Natural killer cell (primary cell): ENCODE measurements around the gene ATP8B4. TPM values are rescaled to one million over a fixed set of nuclear protein-coding genes. Genes with fewer than 3 reads are reported as not detected.

Experiments used
- ATAC-seq, 3 donors: fragments of 150-1000 bp in 2 of 3; fragments of 200-7000 bp in 1 of 3; cut with Tn5 transposase; 1 replicate in 1 of 3; 2 replicates in 2 of 3; pipeline ENCODE4 v1.10.0; 2021; ENCODE audit warnings: mild to moderate bottlenecking in 2 of 3, moderate library complexity in 2 of 3
- DNase-seq, 2 donors: peaks; one replicate each; pipeline versions ENCODE4 v3.0.0 to v3.0.0-alpha.2; 2013 to 2021; ENCODE audit warnings: mixed read lengths in 1 of 2
- H3K27ac ChIP-seq: one replicate; pipeline ENCODE4 v1.5.1; 2013; ENCODE audit warnings: mild to moderate bottlenecking, low read length
- H3K27me3 ChIP-seq: one replicate; pipeline ENCODE4 v1.6.1; 2013; ENCODE audit warnings: low read length; ENCODE audit not compliant: control insufficient read depth, insufficient read depth
- H3K36me3 ChIP-seq: one replicate; pipeline ENCODE4 v1.6.1; 2013; ENCODE audit warnings: low read length; ENCODE audit not compliant: control insufficient read depth, insufficient read depth
- H3K4me1 ChIP-seq: one replicate; pipeline ENCODE4 v1.6.1; 2013; ENCODE audit warnings: low read length; ENCODE audit not compliant: control insufficient read depth, insufficient read depth
- H3K4me3 ChIP-seq: one replicate; pipeline ENCODE4 v1.5.1; 2013; ENCODE audit warnings: low read length
- H3K9me3 ChIP-seq: one replicate; pipeline ENCODE4 v1.6.1; 2013; ENCODE audit warnings: low read length; ENCODE audit not compliant: control insufficient read depth, insufficient read depth
- H3K27ac Mint-ChIP-seq, 2 donors: one replicate each; pipeline ENCODE4 v1.8.0; 2022; ENCODE audit warnings: mild to moderate bottlenecking in 2 of 2, mixed read lengths in 2 of 2, moderate library complexity in 1 of 2
- H3K27me3 Mint-ChIP-seq, 2 donors: one replicate each; pipeline ENCODE4 v1.8.0; 2022; ENCODE audit warnings: low read depth in 2 of 2, mixed read lengths in 2 of 2
- H3K36me3 Mint-ChIP-seq: one replicate; pipeline ENCODE4 v1.8.0; 2022; ENCODE audit warnings: mixed read lengths
- H3K4me1 Mint-ChIP-seq, 2 donors: one replicate each; pipeline ENCODE4 v1.8.0; 2022; ENCODE audit warnings: mixed read lengths in 2 of 2
- H3K4me3 Mint-ChIP-seq: one replicate; pipeline ENCODE4 v1.8.0; 2022; ENCODE audit warnings: mild to moderate bottlenecking, moderate library complexity, mixed read lengths
- H3K9me3 Mint-ChIP-seq, 2 donors: one replicate each; pipeline ENCODE4 v1.8.0; 2022; ENCODE audit warnings: mixed read lengths in 2 of 2
- WGBS: methylation state at CpG from one replicate; pipeline ENCODE4 v1.1.7; 2013; ENCODE audit warnings: missing lambda C conversion rate; ENCODE audit not compliant: insufficient coverage; 5-methylcytosine and 5-hydroxymethylcytosine counted together
- intact Hi-C: fragments of 100-400 bp; cut with micrococcal nuclease; formaldehyde crosslinking; loops from one replicate; pipeline ENCODE4 v1.14.2; 2022
- total RNA-seq, 4 donors: library from RNA; stranded (reverse); fragments of 120-200 nt in 1 of 4; gene quantifications; one replicate each; pipeline versions ENCODE4 v1.2.3 to v1.2.4, GENCODE V29; 2013 to 2022
- TF ChIP-seq, protein P1 (sequence below): fragments of 200-600 bp; IDR thresholded peaks from one replicate; pipeline ENCODE4 v1.8.0; 2022; ENCODE audit warnings: antibody characterized with exemption

ATP8B4 gene
- total RNA-seq, 3 donors from 2014 or later (not counting 1 experiment from before 2014, with no cell fraction given) = 55.6 to 89.5 (median 75.1) TPM

GRCh38 chr15:49843725-49844124, 275.3 kb downstream of the ATP8B4 start:
- Histone ChIP-seq H3K36me3 (peaks cover 20% of the 10 kb centered on the region), H3K4me3 (no peak overlapping the region), H3K4me1 (no peaks in the 10 kb centered on the region), H3K27ac (no peak overlapping the region), H3K27me3 (no peaks in the 10 kb centered on the region), H3K9me3 (peaks cover 9% of the 10 kb centered on the region)
- 92% methylated on average over 3 of the region's 5 CpGs for WGBS
- H3K36me3 Mint-ChIP-seq = peaks cover 48% of the 10 kb centered on the region
- peaks cover 0 to 10% of the 10 kb centered on the region in 2 donors for H3K4me1 Mint-ChIP-seq
- H3K4me3 Mint-ChIP-seq = no peak overlapping the region
- no peak for DNase-seq
- intact Hi-C loops = no loop called here
- H3K9me3 Mint-ChIP-seq = peaks cover 6 to 11% of the 10 kb centered on the region in 2 donors
- H3K27ac Mint-ChIP-seq = no peak overlapping the region
- no peak for ATAC-seq
- H3K27me3 Mint-ChIP-seq = no peaks in the 10 kb centered on the region
- TF ChIP-seq, protein P1, sequence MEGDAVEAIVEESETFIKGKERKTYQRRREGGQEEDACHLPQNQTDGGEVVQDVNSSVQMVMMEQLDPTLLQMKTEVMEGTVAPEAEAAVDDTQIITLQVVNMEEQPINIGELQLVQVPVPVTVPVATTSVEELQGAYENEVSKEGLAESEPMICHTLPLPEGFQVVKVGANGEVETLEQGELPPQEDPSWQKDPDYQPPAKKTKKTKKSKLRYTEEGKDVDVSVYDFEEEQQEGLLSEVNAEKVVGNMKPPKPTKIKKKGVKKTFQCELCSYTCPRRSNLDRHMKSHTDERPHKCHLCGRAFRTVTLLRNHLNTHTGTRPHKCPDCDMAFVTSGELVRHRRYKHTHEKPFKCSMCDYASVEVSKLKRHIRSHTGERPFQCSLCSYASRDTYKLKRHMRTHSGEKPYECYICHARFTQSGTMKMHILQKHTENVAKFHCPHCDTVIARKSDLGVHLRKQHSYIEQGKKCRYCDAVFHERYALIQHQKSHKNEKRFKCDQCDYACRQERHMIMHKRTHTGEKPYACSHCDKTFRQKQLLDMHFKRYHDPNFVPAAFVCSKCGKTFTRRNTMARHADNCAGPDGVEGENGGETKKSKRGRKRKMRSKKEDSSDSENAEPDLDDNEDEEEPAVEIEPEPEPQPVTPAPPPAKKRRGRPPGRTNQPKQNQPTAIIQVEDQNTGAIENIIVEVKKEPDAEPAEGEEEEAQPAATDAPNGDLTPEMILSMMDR = no peak

DNA sequence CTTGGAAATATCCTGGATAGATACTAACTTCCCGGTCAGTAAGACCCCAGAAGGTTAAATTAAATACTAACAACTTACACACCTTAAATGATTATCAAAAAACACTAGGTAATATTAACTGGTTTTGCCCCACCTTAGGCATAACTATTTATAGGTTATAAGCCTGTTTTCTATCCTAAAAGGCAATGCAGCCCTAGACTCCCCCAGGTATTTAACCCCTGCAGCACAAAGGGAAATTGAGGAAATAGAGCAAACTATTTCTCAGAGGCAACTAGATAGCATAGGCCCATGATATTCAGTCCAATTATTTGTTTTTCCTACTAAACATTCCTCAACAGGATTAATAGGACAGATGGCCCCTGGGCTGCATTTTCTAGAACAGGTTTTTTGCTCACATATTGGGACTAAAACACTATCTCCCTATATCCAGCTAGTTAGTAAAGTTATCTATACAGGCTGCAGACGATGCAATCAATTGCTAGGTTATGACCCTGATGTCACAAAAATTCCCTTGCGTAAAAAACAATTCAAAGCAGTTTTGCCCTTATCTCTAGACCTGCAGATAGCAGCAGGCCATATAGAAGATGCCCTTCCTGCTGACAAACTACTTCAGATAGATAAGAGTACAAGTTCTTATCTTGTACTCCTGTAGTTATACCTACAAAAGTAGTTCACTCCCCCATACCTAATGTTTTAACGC, 276.9 kb downstream of the ATP8B4 start:
- WGBS = 98% methylated on average over 3 of the region's 4 CpGs
- H3K27ac ChIP-seq = no peak overlapping the region
- Mint-ChIP-seq H3K36me3 (peaks cover 51% of the 10 kb centered on the region), H3K4me1 (no peaks in the 10 kb centered on the region), H3K27me3 (no peaks in the 10 kb centered on the region), H3K4me3 (no peak overlapping the region), H3K9me3 (peaks cover 10 to 17% of the 10 kb centered on the region in 2 donors), H3K27ac (no peak overlapping the region)
- intact Hi-C loops = no loop called here
- ATAC-seq = no peak
- DNase-seq = no peak
- H3K36me3 ChIP-seq = peaks cover 20% of the 10 kb centered on the region
- no peak overlapping the region for H3K4me3 ChIP-seq
- H3K4me1 ChIP-seq = no peaks in the 10 kb centered on the region
- peaks cover 13% of the 10 kb centered on the region for H3K9me3 ChIP-seq
- TF ChIP-seq, protein P1 = no peak
- no peaks in the 10 kb centered on the region for H3K27me3 ChIP-seq

- H3K4me1 ChIP-seq = no peaks in the 10 kb centered on the region
- intact Hi-C loops = no loop called here
- Mint-ChIP-seq H3K4me1 (peaks cover 0 to 7% of the 10 kb centered on the region in 2 donors), H3K27me3 (no peaks in the 10 kb centered on the region), H3K4me3 (no peak overlapping the region), H3K9me3 (peaks cover 0 to under 1% of the 10 kb centered on the region in 2 donors), H3K36me3 (peaks cover under 1% of the 10 kb centered on the region), H3K27ac (no peak overlapping the region)
- 92% methylated on average over 8 of the region's 8 CpGs for WGBS
- H3K4me3 ChIP-seq = no peak overlapping the region
- DNase-seq (no peak), ATAC-seq (no peak)
- no peaks in the 10 kb centered on the region for H3K27me3 ChIP-seq
- no peaks in the 10 kb centered on the region for H3K36me3 ChIP-seq
- no peaks in the 10 kb centered on the region for H3K9me3 ChIP-seq
- TF ChIP-seq, protein P1 = no peak
- H3K27ac ChIP-seq = no peak overlapping the region
Observed at GRCh38 chr15:49832511-49832910, 286.5 kb downstream of the ATP8B4 start.
